Loucy (cell line): ENCODE data around the gene SNCAIP.
A peak's percentile ranks its signal among the peaks of the same experiment; 100 is the strongest.

Experiments
- H2AFZ ChIP-seq: fragments of 200-600 bp; sonication (generic); 2 replicates; pipeline ENCODE4 v1.6.0; 2016; ENCODE audit warnings: antibody characterized with exemption, mild to moderate bottlenecking, low read length, moderate library complexity
- H3F3A ChIP-seq: fragments of 200-600 bp; 2 replicates; pipeline ENCODE4 v1.6.0; 2016; ENCODE audit warnings: antibody characterized with exemption, low read depth, mild to moderate bottlenecking
- H3K27me3 ChIP-seq: fragments of 200-600 bp; sonication (generic); 2 replicates; pipeline ENCODE4 v1.6.1; 2014; ENCODE audit warnings: low read length, mild to moderate bottlenecking; ENCODE audit not compliant: insufficient read depth, poor library complexity, severe bottlenecking
- H3K36me3 ChIP-seq: fragments of 200-600 bp; sonication (generic); 2 replicates; pipeline ENCODE4 v1.6.1; 2016; ENCODE audit warnings: low read length; ENCODE audit not compliant: insufficient read depth
- H3K4me1 ChIP-seq: fragments of 200-600 bp; sonication (generic); 2 replicates; pipeline ENCODE4 v1.5.1; 2014; ENCODE audit warnings: low read length, mild to moderate bottlenecking; ENCODE audit not compliant: insufficient read depth, poor library complexity, severe bottlenecking
- H3K4me2 ChIP-seq: fragments of 200-600 bp; sonication (generic); 2 replicates; pipeline ENCODE4 v1.6.0; 2014; ENCODE audit warnings: antibody characterized with exemption, low read length, low read depth, mild to moderate bottlenecking; ENCODE audit not compliant: poor library complexity, severe bottlenecking
- H3K4me3 ChIP-seq: fragments of 200-600 bp; sonication (generic); 2 replicates; pipeline ENCODE4 v1.5.1; 2014; ENCODE audit warnings: low read length, mild to moderate bottlenecking, mixed read lengths; ENCODE audit not compliant: poor library complexity, severe bottlenecking
- H3K79me2 ChIP-seq: fragments of 200-600 bp; sonication (generic); 2 replicates; pipeline ENCODE4 v1.6.1; 2014; ENCODE audit warnings: low read length; ENCODE audit not compliant: insufficient read depth
- H3K9ac ChIP-seq: fragments of 200-600 bp; sonication (generic); 2 replicates; pipeline ENCODE4 v1.6.0; 2014; ENCODE audit warnings: mild to moderate bottlenecking, low read depth, low read length, moderate library complexity; ENCODE audit not compliant: poor library complexity, severe bottlenecking
- H3K9me2 ChIP-seq: fragments of 200-600 bp; sonication (generic); replicated peaks from 2 replicates; pipeline ENCODE4 v1.6.1; 2016; ENCODE audit warnings: low read depth, low read length, mixed read lengths
- H3K9me3 ChIP-seq: fragments of 200-600 bp; sonication (generic); 2 replicates; pipeline ENCODE4 v1.6.1; 2014; ENCODE audit warnings: mild to moderate bottlenecking, antibody characterized with exemption, low read length, low read depth; ENCODE audit not compliant: insufficient read depth
- H4K20me1 ChIP-seq: fragments of 200-600 bp; sonication (generic); 2 replicates; pipeline ENCODE4 v1.6.0; 2014; ENCODE audit warnings: antibody characterized with exemption, low read length, mild to moderate bottlenecking; ENCODE audit not compliant: insufficient read depth, poor library complexity, severe bottlenecking
- EZH2phosphoT487 ChIP-seq: fragments of 200-600 bp; IDR thresholded peaks from 2 replicates; pipeline ENCODE4 v1.6.1; 2018; ENCODE audit warnings: antibody characterized with exemption, mild to moderate bottlenecking, moderate library complexity, borderline replicate concordance
- TF ChIP-seq, protein P1 (sequence below): fragments of 200-600 bp; sonication (generic); conservative IDR thresholded peaks from 2 replicates; pipeline ENCODE4 v1.5.1; 2014; ENCODE audit warnings: mild to moderate bottlenecking, antibody characterized with exemption, low read length

The SNCAIP gene

DNA sequence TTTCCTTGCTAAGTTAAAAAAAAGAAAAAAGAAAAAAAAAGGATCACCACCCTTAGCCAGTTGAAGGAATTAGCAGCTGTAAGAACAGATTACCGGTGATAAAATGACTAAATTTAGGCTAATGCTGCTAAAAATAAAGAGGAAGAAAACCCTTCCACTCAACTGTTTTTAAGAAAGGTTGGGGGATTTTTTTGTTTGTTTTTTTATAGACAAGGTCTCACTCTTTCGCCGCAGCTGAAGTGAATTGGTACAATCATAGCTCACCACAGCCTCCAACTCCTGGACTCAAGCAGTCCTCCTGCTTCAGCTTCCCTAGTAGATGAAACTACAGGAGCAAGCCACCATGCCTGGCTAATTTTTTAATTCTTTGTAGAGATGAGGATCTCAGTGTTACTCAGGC, 101.7 kb downstream of the SNCAIP start:
- Histone ChIP-seq H4K20me1 (no peaks in the 10 kb centered on the region), H3K4me1 (no peaks in the 10 kb centered on the region), H3F3A (no peaks in the 10 kb centered on the region), H3K27me3 (no peaks in the 10 kb centered on the region), H3K9me2 (no peaks in the 10 kb centered on the region), H2AFZ (no peak overlapping the region), H3K79me2 (no peaks in the 10 kb centered on the region), H3K36me3 (no peaks in the 10 kb centered on the region), H3K9ac (no peak overlapping the region), H3K4me2 (no peak overlapping the region), H3K4me3 (no peak overlapping the region), H3K9me3 (no peaks in the 10 kb centered on the region)
- no peak for TF ChIP-seq EZH2phosphoT487
- TF ChIP-seq, protein P1, sequence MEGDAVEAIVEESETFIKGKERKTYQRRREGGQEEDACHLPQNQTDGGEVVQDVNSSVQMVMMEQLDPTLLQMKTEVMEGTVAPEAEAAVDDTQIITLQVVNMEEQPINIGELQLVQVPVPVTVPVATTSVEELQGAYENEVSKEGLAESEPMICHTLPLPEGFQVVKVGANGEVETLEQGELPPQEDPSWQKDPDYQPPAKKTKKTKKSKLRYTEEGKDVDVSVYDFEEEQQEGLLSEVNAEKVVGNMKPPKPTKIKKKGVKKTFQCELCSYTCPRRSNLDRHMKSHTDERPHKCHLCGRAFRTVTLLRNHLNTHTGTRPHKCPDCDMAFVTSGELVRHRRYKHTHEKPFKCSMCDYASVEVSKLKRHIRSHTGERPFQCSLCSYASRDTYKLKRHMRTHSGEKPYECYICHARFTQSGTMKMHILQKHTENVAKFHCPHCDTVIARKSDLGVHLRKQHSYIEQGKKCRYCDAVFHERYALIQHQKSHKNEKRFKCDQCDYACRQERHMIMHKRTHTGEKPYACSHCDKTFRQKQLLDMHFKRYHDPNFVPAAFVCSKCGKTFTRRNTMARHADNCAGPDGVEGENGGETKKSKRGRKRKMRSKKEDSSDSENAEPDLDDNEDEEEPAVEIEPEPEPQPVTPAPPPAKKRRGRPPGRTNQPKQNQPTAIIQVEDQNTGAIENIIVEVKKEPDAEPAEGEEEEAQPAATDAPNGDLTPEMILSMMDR, result no peak

DNA sequence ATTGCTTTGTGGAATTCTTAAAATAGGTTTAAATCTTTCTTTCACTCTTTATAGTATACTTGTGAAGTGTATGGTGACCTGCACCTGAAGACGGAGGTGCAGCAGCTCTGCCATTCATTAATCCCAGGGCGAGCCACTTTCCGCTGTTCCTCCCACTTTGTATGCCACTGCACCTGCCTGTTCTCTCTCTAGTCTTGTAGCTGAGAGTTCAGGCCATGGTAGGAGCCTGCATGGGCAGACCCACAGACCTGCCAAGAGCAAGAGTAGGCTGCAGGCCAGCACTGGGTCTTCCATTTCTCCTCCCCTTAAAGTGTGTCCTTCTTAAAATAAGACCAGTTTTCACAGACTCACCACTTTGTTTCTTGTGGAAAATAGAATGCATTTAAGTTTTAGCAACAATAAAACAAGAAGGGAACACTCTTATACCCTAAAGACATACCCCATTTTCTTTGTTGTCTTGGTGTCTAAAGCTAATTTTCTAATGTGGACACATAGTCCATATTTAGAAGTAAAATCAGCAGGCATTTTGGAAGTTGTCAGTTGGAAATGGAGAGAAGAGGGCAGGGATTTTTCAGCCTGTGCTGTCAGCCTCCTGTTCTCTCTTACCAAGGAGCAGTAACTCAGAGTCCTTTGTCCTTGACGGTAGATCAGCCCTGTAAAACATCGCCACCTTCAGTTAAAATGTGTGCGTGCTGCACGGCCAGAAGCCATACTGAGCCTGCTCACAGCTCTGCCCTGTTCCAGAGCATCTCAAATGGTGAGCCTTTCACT, 103.2 kb downstream of the SNCAIP start:
- Histone ChIP-seq H4K20me1 (no peaks in the 10 kb centered on the region), H2AFZ (peak overlapping the region; percentile 59), H3K9ac (no peak overlapping the region), H3K4me2 (no peak overlapping the region), H3K4me1 (no peaks in the 10 kb centered on the region), H3F3A (no peaks in the 10 kb centered on the region), H3K79me2 (no peaks in the 10 kb centered on the region), H3K9me2 (no peaks in the 10 kb centered on the region), H3K36me3 (no peaks in the 10 kb centered on the region), H3K9me3 (no peaks in the 10 kb centered on the region), H3K27me3 (no peaks in the 10 kb centered on the region), H3K4me3 (no peak overlapping the region)
- TF ChIP-seq EZH2phosphoT487, result no peak
- TF ChIP-seq, protein P1, result peak; percentile 58

DNA sequence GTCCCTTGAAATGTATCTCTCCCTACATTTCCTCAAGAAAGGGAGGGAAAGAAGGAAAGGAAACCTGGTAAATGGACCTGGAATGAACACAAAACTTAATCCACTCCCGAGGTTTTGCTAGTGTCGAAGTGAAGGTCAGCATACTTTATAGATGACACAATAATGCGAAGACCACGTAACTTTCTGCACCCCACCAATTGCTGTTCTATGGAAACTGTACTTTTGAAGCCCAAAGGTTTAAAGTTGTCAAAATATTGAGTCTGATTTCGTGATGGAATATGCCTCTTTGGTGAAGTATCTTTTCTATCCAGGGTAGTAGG, 103.7 kb downstream of the SNCAIP start:
- Histone ChIP-seq H3K4me2 (no peak overlapping the region), H3K9me2 (no peaks in the 10 kb centered on the region), H3K4me1 (no peaks in the 10 kb centered on the region), H4K20me1 (no peaks in the 10 kb centered on the region), H3K4me3 (no peak overlapping the region), H2AFZ (no peak overlapping the region), H3F3A (no peaks in the 10 kb centered on the region), H3K9me3 (no peaks in the 10 kb centered on the region), H3K9ac (no peak overlapping the region), H3K79me2 (no peaks in the 10 kb centered on the region), H3K27me3 (no peaks in the 10 kb centered on the region), H3K36me3 (no peaks in the 10 kb centered on the region)
- TF ChIP-seq, protein P1, result peak; percentile 5; the same call in 1 of the 2 replicates
- TF ChIP-seq EZH2phosphoT487, result no peak
